GM12873 (cell line): Measurements from ENCODE around the gene OS9.

Source experiments
- CTCF ChIP-seq: IDR thresholded peaks from 2 replicates; pipeline ENCODE4 v1.5.1; 2012; ENCODE audit warnings: low read depth, mild to moderate bottlenecking, moderate library complexity, low read length, control low read depth; ENCODE audit not compliant: insufficient read depth; ENCODE audit errors: missing control alignments

The OS9 gene

GRCh38 chr12:57765003-57765697, 71.2 kb downstream of the OS9 start:
- peak; percentile 50 for TF ChIP-seq CTCF

- no peak for TF ChIP-seq CTCF
These were observed 71.9 kb downstream of the OS9 start for GRCh38 chr12:57765698-57766463.

- no peak for TF ChIP-seq CTCF
These were observed 72.8 kb downstream of the OS9 start, which contains the start of gene CYP27B1 for GRCh38 chr12:57766464-57767304. CYP27B1 (minus strand) TSS chr12:57767078; CDS start chr12:57767041, 37 bp downstream.

GRCh38 chr12:57767305-57767698, 73.4 kb downstream of the OS9 start:
- TF ChIP-seq CTCF = no peak

GRCh38 chr12:57767876-57768275, 73.9 kb downstream of the OS9 start:
- no peak for TF ChIP-seq CTCF

- TF ChIP-seq CTCF = no peak
These were observed 75.7 kb downstream of the OS9 start for GRCh38 chr12:57769594-57769993.

- TF ChIP-seq CTCF = no peak
These were observed 76.8 kb downstream of the OS9 start for GRCh38 chr12:57770734-57771133.
